ENCODE results near the gene IZUMO1. TPM values are rescaled to one million over a fixed set of nuclear protein-coding genes. Genes with fewer than 3 reads are reported as not detected.

The IZUMO1 gene
- total RNA-seq, 1 donor from 2014 or later = not detected

- peaks cover 27% of the 10 kb centered on the region for H3K27me3 ChIP-seq (ENCODE audit: insufficient read depth, low read length)
- no peaks in the 10 kb centered on the region for H3K79me2 ChIP-seq (ENCODE audit: insufficient read depth, low read length)
- TF ChIP-seq EZH2 (IDR thresholded peaks at IDR 0.05; ENCODE audit: insufficient read depth, low read length) (no peak), CTCF (IDR thresholded peaks at IDR 0.05; ENCODE audit: insufficient read depth, low read depth, low read length) (no peak)
- Mint-ChIP-seq H3K9me3 (ENCODE audit: unreplicated experiment) (no peaks in the 10 kb centered on the region), H3K27me3 (ENCODE audit: low read depth, unreplicated experiment) (peaks cover 47% of the 10 kb centered on the region), H3K27ac (ENCODE audit: unreplicated experiment) (no peak overlapping the region), H3K4me1 (ENCODE audit: low read depth, unreplicated experiment) (peaks cover 3% of the 10 kb centered on the region), H3K36me3 (ENCODE audit: low read depth, unreplicated experiment) (no peaks in the 10 kb centered on the region), H3K4me3 (ENCODE audit: unreplicated experiment) (no peak overlapping the region)
- no peak overlapping the region for H3K4me3 ChIP-seq (ENCODE audit: insufficient read depth, low read depth, low read length)
- H3K9me3 ChIP-seq (ENCODE audit: insufficient read depth, low read depth, low read length) = no peaks in the 10 kb centered on the region
- H3K36me3 ChIP-seq (ENCODE audit: insufficient read depth, low read length) = no peaks in the 10 kb centered on the region
- no peak overlapping the region for H3K27ac ChIP-seq (ENCODE audit: low read depth, low read length)
- no peak overlapping the region for H3K4me2 ChIP-seq (ENCODE audit: low read length)
- FAIRE-seq = no peak
- no peak for DNase-seq (ENCODE audit: low read depth)
- no peaks in the 10 kb centered on the region for H4K20me1 ChIP-seq (ENCODE audit: insufficient read depth, low read length)
- no peak overlapping the region for H3K9ac ChIP-seq (ENCODE audit: low read length)
- H3K4me1 ChIP-seq (ENCODE audit: insufficient read depth, low read length) = peaks cover 9% of the 10 kb centered on the region
- no peak overlapping the region for H2AFZ ChIP-seq (ENCODE audit: low read depth, low read length)
Measured at GRCh38 chr19:48756686-48757085, 10.0 kb upstream of the IZUMO1 start.

- Histone ChIP-seq H2AFZ (ENCODE audit: low read depth, low read length) (no peak overlapping the region), H3K9me3 (ENCODE audit: insufficient read depth, low read depth, low read length) (no peaks in the 10 kb centered on the region), H4K20me1 (ENCODE audit: insufficient read depth, low read length) (no peaks in the 10 kb centered on the region), H3K79me2 (ENCODE audit: insufficient read depth, low read length) (no peaks in the 10 kb centered on the region), H3K4me2 (ENCODE audit: low read length) (no peak overlapping the region), H3K36me3 (ENCODE audit: insufficient read depth, low read length) (no peaks in the 10 kb centered on the region), H3K27me3 (ENCODE audit: insufficient read depth, low read length) (peaks cover 25% of the 10 kb centered on the region), H3K27ac (ENCODE audit: low read depth, low read length) (no peak overlapping the region), H3K4me3 (ENCODE audit: insufficient read depth, low read depth, low read length) (no peak overlapping the region), H3K4me1 (ENCODE audit: insufficient read depth, low read length) (peaks cover 9% of the 10 kb centered on the region), H3K9ac (ENCODE audit: low read length) (no peak overlapping the region)
- TF ChIP-seq CTCF (IDR thresholded peaks at IDR 0.05; ENCODE audit: insufficient read depth, low read depth, low read length) = no peak
- TF ChIP-seq EZH2 (IDR thresholded peaks at IDR 0.05; ENCODE audit: insufficient read depth, low read length) = no peak
- Mint-ChIP-seq H3K4me1 (ENCODE audit: low read depth, unreplicated experiment) (peaks cover 3% of the 10 kb centered on the region), H3K36me3 (ENCODE audit: low read depth, unreplicated experiment) (no peaks in the 10 kb centered on the region), H3K27ac (ENCODE audit: unreplicated experiment) (no peak overlapping the region), H3K4me3 (ENCODE audit: unreplicated experiment) (no peak overlapping the region), H3K27me3 (ENCODE audit: low read depth, unreplicated experiment) (peaks cover 45% of the 10 kb centered on the region), H3K9me3 (ENCODE audit: unreplicated experiment) (no peaks in the 10 kb centered on the region)
- FAIRE-seq (no peak), DNase-seq (ENCODE audit: low read depth) (no peak)
Measured at GRCh38 chr19:48756212-48756611, 9.5 kb upstream of the IZUMO1 start.

- H4K20me1 ChIP-seq (ENCODE audit: insufficient read depth, low read length) = no peaks in the 10 kb centered on the region
- H3K79me2 ChIP-seq (ENCODE audit: insufficient read depth, low read length) = no peaks in the 10 kb centered on the region
- peaks cover 9% of the 10 kb centered on the region for H3K4me1 ChIP-seq (ENCODE audit: insufficient read depth, low read length)
- no peaks in the 10 kb centered on the region for H3K36me3 ChIP-seq (ENCODE audit: insufficient read depth, low read length)
- peaks cover 25% of the 10 kb centered on the region for H3K27me3 ChIP-seq (ENCODE audit: insufficient read depth, low read length)
- no peak overlapping the region for H3K9ac ChIP-seq (ENCODE audit: low read length)
- H2AFZ ChIP-seq (ENCODE audit: low read depth, low read length) = no peak overlapping the region
- no peak overlapping the region for H3K4me3 Mint-ChIP-seq (ENCODE audit: unreplicated experiment)
- H3K27ac Mint-ChIP-seq (ENCODE audit: unreplicated experiment) = no peak overlapping the region
- H3K9me3 ChIP-seq (ENCODE audit: insufficient read depth, low read depth, low read length) = no peaks in the 10 kb centered on the region
- FAIRE-seq (no peak), DNase-seq (ENCODE audit: low read depth) (no peak)
- no peak overlapping the region for H3K4me3 ChIP-seq (ENCODE audit: insufficient read depth, low read depth, low read length)
- TF ChIP-seq CTCF (IDR thresholded peaks at IDR 0.05; ENCODE audit: insufficient read depth, low read depth, low read length) (no peak), EZH2 (IDR thresholded peaks at IDR 0.05; ENCODE audit: insufficient read depth, low read length) (no peak)
- no peak overlapping the region for H3K27ac ChIP-seq (ENCODE audit: low read depth, low read length)
- no peaks in the 10 kb centered on the region for H3K36me3 Mint-ChIP-seq (ENCODE audit: low read depth, unreplicated experiment)
- no peaks in the 10 kb centered on the region for H3K9me3 Mint-ChIP-seq (ENCODE audit: unreplicated experiment)
- H3K4me1 Mint-ChIP-seq (ENCODE audit: low read depth, unreplicated experiment) = peaks cover 3% of the 10 kb centered on the region
- no peak overlapping the region for H3K4me2 ChIP-seq (ENCODE audit: low read length)
- H3K27me3 Mint-ChIP-seq (ENCODE audit: low read depth, unreplicated experiment) = peaks cover 42% of the 10 kb centered on the region
Measured at GRCh38 chr19:48755787-48756186, 9.1 kb upstream of the IZUMO1 start.

Measured in astrocyte (in vitro differentiated cells and primary cell).